PFSK-1 (cell line): ENCODE measurements around the gene FSTL1.

Experiments
- FOXP2 ChIP-seq: optimal IDR thresholded peaks from 2 replicates; pipeline ENCODE3; 2011; ENCODE audit warnings: borderline replicate concordance, control low read depth, inconsistent platforms; ENCODE audit not compliant: insufficient read depth; ENCODE audit errors: extremely low read length, extremely low read depth
- POLR2AphosphoS5 ChIP-seq: IDR thresholded peaks from 2 replicates; pipeline ENCODE4 v1.6.1; 2012; ENCODE audit warnings: low read depth, mild to moderate bottlenecking, control low read depth, low read length, moderate library complexity
- REST ChIP-seq, 2 experiments: IDR thresholded peaks; 2 replicates each; pipeline versions ENCODE4 v1.6.1 to v1.8.0; 2011 to 2012; ENCODE audit warnings: low read depth in 2 of 2, low read length in 2 of 2, control low read depth in 1 of 2, inconsistent platforms in 1 of 2, mild to moderate bottlenecking in 1 of 2, moderate library complexity in 1 of 2; ENCODE audit not compliant: insufficient read depth in 1 of 2
- SIN3A ChIP-seq: IDR thresholded peaks from 2 replicates; pipeline ENCODE4 v1.6.1; 2012; ENCODE audit warnings: mild to moderate bottlenecking, low read length, moderate library complexity, borderline replicate concordance; ENCODE audit not compliant: insufficient read depth
- TAF1 ChIP-seq: IDR thresholded peaks from 2 replicates; pipeline ENCODE4 v1.6.1; 2012; ENCODE audit warnings: low read length, control low read depth, borderline replicate concordance; ENCODE audit not compliant: insufficient read depth

GRCh38 chr3:120350401-120350941 lies 100.3 kb downstream of the FSTL1 start:
- TF ChIP-seq TAF1 = no peak
- no peak for TF ChIP-seq POLR2AphosphoS5
- no peak for TF ChIP-seq REST (IDR thresholded peaks at IDR 0.05; ENCODE audit: insufficient read depth in 1 of 2, low read depth in 2 of 2, low read length in 2 of 2)
- no peak for TF ChIP-seq FOXP2
- no peak for TF ChIP-seq SIN3A
